NCI-H146 treated with DMSO at 0.1 percent for 48 hours (cell line): Measurements from ENCODE around the gene TMEM258.

ENCODE experiments used
- DNase-seq: peaks from one replicate; lab custom pipeline; 2025; ENCODE audit not compliant: unreplicated experiment; lab: John Stamatoyannopoulos, UW

TMEM258 gene

DNA sequence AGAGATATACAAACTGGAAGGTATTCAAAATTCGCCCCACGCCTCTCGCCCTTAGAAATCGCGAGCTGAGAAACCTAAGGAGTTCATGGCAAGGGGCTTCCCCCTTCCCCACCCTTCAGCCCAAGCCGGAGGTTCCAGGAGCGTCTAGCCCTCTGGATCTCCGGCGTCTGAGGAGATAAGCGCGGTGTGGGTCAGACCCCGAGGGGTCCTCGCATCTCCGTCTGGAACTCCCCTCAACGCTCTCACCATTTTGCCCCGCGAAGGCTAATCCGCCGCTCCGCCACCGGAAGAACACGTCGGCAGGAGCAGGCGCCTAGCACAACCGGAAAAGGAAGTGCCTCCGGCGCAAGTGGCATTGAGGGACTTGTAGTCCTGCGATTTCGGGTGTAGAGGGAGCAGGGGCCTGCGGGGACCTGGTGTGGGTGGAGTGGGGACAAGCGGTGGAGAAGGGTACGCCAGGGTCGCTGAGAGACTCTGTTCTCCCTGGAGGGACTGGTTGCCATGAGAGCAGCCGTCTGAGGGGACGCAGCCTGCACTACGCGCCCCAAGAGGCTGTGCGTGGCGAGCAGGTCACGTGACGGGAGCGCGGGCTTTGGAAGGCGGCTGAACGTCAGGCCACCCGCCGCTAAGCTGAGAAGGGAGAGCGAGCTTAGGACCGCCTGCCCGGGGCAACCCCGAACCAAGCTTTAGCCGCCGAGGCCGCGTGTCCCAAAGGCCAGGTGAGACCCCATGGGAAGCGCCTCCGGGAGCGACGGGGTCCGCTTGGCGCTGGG lies at the start of gene TMEM258, which contains the start of gene FEN1:
TMEM258 (minus strand) TSS at position 290 of the 773 bp plus-strand sequence; CDS start at position 249, 41 bp downstream.
FEN1 (plus strand) TSS at position 602 of the 773 bp plus-strand sequence. CDS start 2,451 bp downstream, outside the sequence.
- DNase-seq = peak; percentile 89

DNA sequence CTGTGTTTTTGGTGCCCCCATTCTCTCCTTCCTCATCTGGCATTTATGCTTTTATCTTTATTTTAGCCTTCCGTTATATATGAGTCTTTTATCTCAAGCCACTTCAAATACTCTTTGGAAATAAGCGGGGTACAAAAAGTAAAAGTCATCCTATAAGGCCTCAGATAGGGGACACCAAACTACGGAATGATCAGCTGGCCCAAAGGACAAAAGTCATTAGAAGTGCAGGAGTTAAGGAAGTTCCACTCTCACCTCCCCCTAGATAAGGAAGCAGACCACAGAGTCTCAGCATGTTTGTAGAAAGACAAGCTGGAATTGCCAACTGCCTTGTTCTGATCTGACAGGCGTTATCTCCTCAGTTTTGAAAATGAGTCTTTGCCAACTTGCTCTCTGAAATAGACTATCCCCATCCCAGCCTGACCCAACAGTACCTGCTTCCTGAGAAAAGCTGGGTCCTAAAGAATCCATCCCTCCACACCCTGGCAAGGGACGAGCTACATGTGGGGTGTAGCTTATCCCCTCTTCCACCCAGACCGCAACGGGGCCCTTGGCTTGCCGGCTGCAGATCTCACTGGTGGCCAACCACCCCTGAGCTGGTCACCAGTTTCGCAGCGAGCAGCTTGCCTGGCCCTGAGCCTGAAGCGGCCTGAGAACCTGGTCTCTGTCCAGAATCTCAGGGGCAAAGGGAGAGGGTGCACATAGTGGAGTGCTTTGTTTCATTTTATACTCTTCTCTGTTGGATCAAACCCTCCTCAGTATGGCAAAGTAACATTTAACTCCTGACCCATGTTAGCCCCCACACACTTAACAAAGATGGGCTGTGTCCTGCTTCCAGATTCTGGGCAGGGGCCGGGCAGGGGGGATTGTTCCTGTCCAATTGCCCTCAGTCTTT lies 49.5 kb upstream of the TMEM258 start:
- no peak for DNase-seq

DNA sequence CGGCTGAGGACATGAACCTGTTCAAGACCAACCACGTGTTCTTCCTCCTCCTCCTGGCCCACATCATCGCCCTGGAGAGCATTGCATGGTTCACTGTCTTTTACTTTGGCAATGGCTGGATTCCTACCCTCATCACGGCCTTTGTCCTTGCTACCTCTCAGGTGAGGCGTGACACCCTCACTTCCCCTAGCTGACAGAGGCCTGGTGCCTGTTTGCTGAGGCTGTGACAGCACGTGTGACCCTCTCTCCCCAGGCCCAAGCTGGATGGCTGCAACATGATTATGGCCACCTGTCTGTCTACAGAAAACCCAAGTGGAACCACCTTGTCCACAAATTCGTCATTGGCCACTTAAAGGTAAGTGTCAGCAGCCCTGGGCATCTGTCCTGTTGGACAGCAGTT lies 48.0 kb upstream of the TMEM258 start:
- no peak for DNase-seq

GRCh38 chr11:61839742-61840141 lies 47.3 kb upstream of the TMEM258 start:
- DNase-seq = no peak

- DNase-seq = no peak
Measured at GRCh38 chr11:61838921-61839320, 46.5 kb upstream of the TMEM258 start.

GRCh38 chr11:61838501-61838900 lies 46.1 kb upstream of the TMEM258 start:
- DNase-seq = no peak

GRCh38 chr11:61837411-61838005 lies 45.1 kb upstream of the TMEM258 start:
- DNase-seq = no peak

- no peak for DNase-seq
Measured at GRCh38 chr11:61836193-61836592, 43.8 kb upstream of the TMEM258 start.

GRCh38 chr11:61834278-61835048 lies 42.1 kb upstream of the TMEM258 start:
- peak; percentile 27 for DNase-seq

GRCh38 chr11:61833926-61834277 lies 41.5 kb upstream of the TMEM258 start:
- no peak for DNase-seq

GRCh38 chr11:61833471-61833870 lies 41.1 kb upstream of the TMEM258 start:
- DNase-seq = no peak

DNA sequence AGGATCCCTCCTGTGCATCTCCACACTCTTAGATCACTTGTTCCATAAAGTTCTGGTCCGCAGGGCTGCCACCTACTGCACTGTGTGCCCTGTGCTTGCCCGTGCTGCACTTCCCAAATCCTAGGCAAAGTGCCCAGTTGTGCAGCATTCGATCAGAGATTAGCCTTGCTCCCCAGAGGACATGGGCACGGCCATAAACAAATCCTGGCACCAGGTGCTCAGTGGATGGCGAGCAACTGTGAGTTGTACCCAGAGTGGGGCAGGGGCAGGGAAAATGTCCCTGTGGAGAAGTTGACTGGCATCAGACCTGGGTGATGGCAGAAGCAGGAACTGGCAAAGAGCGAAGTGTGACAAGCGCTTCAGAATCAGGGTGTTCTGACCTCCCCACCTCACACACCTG lies 40.4 kb upstream of the TMEM258 start:
- DNase-seq = no peak

GRCh38 chr11:61832207-61832606 lies 39.8 kb upstream of the TMEM258 start:
- DNase-seq = no peak

GRCh38 chr11:61830237-61831105 lies 38.1 kb upstream of the TMEM258 start:
- no peak for DNase-seq

- DNase-seq = no peak
Measured at GRCh38 chr11:61829806-61830205, 37.4 kb upstream of the TMEM258 start.

DNA sequence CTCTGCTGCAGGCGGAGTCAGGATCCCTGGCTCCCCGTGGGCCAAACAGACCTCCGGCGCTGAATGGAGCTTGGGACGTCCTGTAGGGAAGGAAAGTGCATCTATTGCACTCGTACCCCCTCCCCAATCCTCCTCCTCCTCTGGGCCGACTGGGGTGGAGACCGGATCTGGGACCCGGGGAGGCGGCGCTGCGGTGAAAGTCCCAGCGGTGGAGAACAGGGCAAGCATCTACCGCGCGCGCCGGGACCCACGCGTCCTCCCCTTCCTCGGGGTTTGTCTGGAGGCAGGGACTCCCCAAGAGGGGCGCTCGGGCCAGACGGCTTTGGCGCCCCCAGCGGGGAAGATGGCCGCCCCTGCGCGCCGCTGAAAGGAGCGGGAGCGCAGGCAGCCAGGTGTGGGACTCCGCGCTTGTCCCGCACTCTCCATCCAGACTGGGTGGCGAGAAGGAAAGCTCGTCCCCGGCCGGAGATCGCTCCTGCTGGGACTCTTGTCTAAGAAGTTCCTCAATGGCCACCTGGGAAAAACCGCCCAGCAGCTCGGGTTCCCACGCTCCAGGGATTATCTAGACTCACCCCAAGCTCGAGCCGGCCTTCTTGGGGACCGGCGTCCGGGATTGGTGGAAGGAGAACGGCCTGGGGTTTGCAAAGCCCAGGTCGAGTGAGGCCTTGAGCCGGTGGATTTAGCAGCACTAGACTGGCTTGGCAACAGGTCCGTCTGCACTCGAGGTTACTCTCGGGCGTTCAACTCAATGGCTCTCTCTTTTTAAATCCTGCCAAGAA lies 36.4 kb upstream of the TMEM258 start:
- peak; percentile 35 for DNase-seq

DNA sequence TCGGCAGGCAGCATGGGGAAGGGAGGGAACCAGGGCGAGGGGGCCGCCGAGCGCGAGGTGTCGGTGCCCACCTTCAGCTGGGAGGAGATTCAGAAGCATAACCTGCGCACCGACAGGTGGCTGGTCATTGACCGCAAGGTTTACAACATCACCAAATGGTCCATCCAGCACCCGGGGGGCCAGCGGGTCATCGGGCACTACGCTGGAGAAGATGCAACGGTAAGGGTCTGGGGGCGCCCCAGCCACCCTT lies 35.9 kb upstream of the TMEM258 start:
- DNase-seq = no peak

DNA sequence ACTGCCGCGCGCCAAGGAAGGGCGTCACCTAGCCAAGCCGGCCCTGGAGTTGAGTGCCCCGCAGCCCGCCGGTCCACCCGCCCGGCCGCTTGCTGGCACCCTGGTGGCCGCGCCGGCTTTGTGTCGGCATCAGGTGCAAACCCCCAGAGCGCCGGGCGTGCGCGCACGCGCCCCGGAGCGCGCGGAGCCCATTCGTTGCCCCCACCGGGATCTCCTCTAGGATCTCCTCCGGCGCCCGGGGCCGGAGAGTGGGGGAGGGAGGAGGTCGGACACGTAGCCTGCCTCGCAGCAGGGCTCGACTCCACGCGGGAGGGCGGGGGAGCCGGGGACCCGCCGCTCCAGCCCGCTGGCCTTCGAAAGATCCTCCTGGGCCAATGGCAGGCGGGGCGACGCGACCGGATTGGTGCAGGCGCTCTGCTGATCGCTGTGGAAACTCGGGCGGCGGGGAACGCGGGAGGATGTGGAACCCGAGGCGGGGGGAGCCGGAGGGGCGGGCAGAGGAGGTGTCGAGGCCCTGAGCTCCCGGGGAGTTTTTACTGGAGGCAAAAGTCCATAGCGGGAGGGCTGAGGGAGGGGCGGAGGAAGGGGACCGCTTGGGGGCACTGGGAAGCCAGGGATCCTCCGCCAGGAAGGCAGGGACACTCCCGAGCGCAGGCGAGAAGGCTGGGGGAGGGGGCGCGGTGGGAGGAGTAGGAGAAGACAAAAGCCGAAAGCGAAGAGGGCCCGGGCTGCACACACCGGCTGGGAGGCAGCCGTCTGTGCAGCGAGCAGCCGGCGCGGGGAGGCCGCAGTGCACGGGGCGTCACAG lies 35.4 kb upstream of the TMEM258 start, which contains the start of gene FADS2:
FADS2 (plus strand) TSS at position 730 of the 808 bp plus-strand sequence. CDS start 91 bp downstream, outside the sequence.
- peak; percentile 98 for DNase-seq
